HepG2 (cell line): ENCODE data around the gene SEC31B. TPM values are rescaled to one million over a fixed set of nuclear protein-coding genes. Genes with fewer than 3 reads are reported as not detected.

Experiments used
- ARID5B ChIP-seq: IDR thresholded peaks from 2 replicates; pipeline ENCODE4 v1.4.0; 2020; ENCODE audit warnings: mild to moderate bottlenecking, missing genetic modification reagents
- ATF1 ChIP-seq: IDR thresholded peaks from 2 replicates; pipeline ENCODE4 v1.6.1; 2016; ENCODE audit warnings: mild to moderate bottlenecking, control low read depth
- DR1 ChIP-seq: sonication (generic); formaldehyde crosslinking; IDR thresholded peaks from 2 replicates; pipeline ENCODE4 v1.8.0; 2021; ENCODE audit warnings: mild to moderate bottlenecking, missing genetic modification reagents, inconsistent platforms
- FOXM1 ChIP-seq: sonication (generic); formaldehyde crosslinking; IDR thresholded peaks from 2 replicates; pipeline ENCODE4 v1.5.0; 2020; ENCODE audit warnings: missing genetic modification reagents
- HDAC6 ChIP-seq: fragments of 200-600 bp; sonication (generic); IDR thresholded peaks from 2 replicates; pipeline ENCODE4 v1.7.0; 2017; ENCODE audit warnings: mild to moderate bottlenecking, antibody characterized with exemption, low read length, low read depth
- HNF1A ChIP-seq, 2 experiments: sonication (generic) in 1 of 2; formaldehyde crosslinking in 1 of 2; IDR thresholded peaks; 2 replicates each; pipeline versions ENCODE4 v1.4.0 to v1.6.1; 2016 to 2020; ENCODE audit warnings: borderline replicate concordance in 1 of 2, low read depth in 1 of 2, mild to moderate bottlenecking in 1 of 2, missing genetic modification reagents in 1 of 2
- LBX2 ChIP-seq: sonication (generic); formaldehyde crosslinking; IDR thresholded peaks from 2 replicates; pipeline ENCODE4 v1.5.0; 2020; ENCODE audit warnings: missing genetic modification reagents, mild to moderate bottlenecking, borderline replicate concordance
- MLLT10 ChIP-seq: sonication (generic); formaldehyde crosslinking; IDR thresholded peaks from 2 replicates; pipeline ENCODE4 v1.4.0; 2020; ENCODE audit warnings: missing genetic modification reagents
- MYC ChIP-seq: sonication (generic); formaldehyde crosslinking; IDR thresholded peaks from 2 replicates; pipeline ENCODE4 v1.9.0; 2021; ENCODE audit warnings: missing genetic modification reagents, borderline replicate concordance
- SP5 ChIP-seq: IDR thresholded peaks from 2 replicates; pipeline ENCODE4 v1.6.1; 2016; ENCODE audit warnings: low read depth, borderline replicate concordance
- TEF ChIP-seq: sonication (generic); formaldehyde crosslinking; IDR thresholded peaks from 2 replicates; pipeline ENCODE4 v1.5.0; 2020; ENCODE audit warnings: missing genetic modification reagents
- ZFY ChIP-seq: sonication (generic); formaldehyde crosslinking; IDR thresholded peaks from 2 replicates; pipeline ENCODE4 v1.4.0; 2020; ENCODE audit warnings: missing genetic modification reagents
- ZNF124 ChIP-seq: sonication (generic); formaldehyde crosslinking; IDR thresholded peaks from 2 replicates; pipeline ENCODE4 v1.4.0; 2020; ENCODE audit warnings: missing genetic modification reagents
- ZNF138 ChIP-seq: sonication (generic); formaldehyde crosslinking; IDR thresholded peaks from 2 replicates; pipeline ENCODE4 v1.5.0; 2020; ENCODE audit warnings: mild to moderate bottlenecking, low read depth, missing genetic modification reagents
- ZNF17 ChIP-seq: sonication (generic); formaldehyde crosslinking; IDR thresholded peaks from 2 replicates; pipeline ENCODE4 v1.5.0; 2020; ENCODE audit warnings: mild to moderate bottlenecking, missing genetic modification reagents
- ZNF276 ChIP-seq: sonication (generic); formaldehyde crosslinking; IDR thresholded peaks from 2 replicates; pipeline ENCODE4 v1.4.0; 2020; ENCODE audit warnings: mild to moderate bottlenecking, low read depth, missing genetic modification reagents
- ZNF468 ChIP-seq: sonication (generic); formaldehyde crosslinking; IDR thresholded peaks from 2 replicates; pipeline ENCODE4 v1.8.0; 2022; ENCODE audit warnings: mild to moderate bottlenecking, moderate library complexity, missing genetic modification reagents
- ZNF510 ChIP-seq: sonication (generic); formaldehyde crosslinking; IDR thresholded peaks from 2 replicates; pipeline ENCODE4 v1.4.0; 2020; ENCODE audit warnings: low read depth, mild to moderate bottlenecking, missing genetic modification reagents
- ZNF7 ChIP-seq: IDR thresholded peaks from 2 replicates; pipeline ENCODE4 v1.6.1; 2016; ENCODE audit warnings: missing biosample characterization, missing genetic modification reagents
- polyA plus RNA-seq, 8 experiments: library from polyadenylated mRNA; depleted of rRNA in 3 of 8; stranded (reverse) in 7 of 8; unstranded in 1 of 8; fragments of >200 nt; fragmentation: Illumina TruSeq in 4 of 8; extraction: Trizol in 4 of 8; gene quantifications; 2 replicates each; pipeline versions ENCODE4 v1.2.1 to v1.2.3, GENCODE V29; 2011 to 2016; ENCODE audit warnings: low read depth in 4 of 8, missing spikeins in 1 of 8, mixed read lengths in 1 of 8; ENCODE audit not compliant: insufficient read depth in 1 of 8
- total RNA-seq, 5 experiments: library from RNA; depleted of rRNA; stranded (reverse); fragments of >200 nt; fragmentation: Illumina TruSeq; extraction: Trizol; gene quantifications; 2 replicates each; pipeline ENCODE4 v1.2.3, GENCODE V29; 2016; ENCODE audit warnings: low read depth in 1 of 5

SEC31B gene
- total and polyA plus RNA-seq, 2 of the 13 experiments (the other 11 are each of a cell fraction or from before 2014, with no cell fraction given): 2.0 to 8.3 TPM

- TF ChIP-seq MLLT10 (no peak), ZFY (CRISPR knock-in tag) (peak; percentile 54; the same call in 1 of the 2 replicates), HNF1A (IDR thresholded peaks at IDR 0.05; ENCODE audit: low read depth) (no peak), HNF1A (CRISPR knock-in tag; IDR thresholded peaks at IDR 0.05; ENCODE audit: borderline replicate concordance) (no peak), HDAC6 (no peak), ZNF124 (CRISPR knock-in tag) (no peak), ZNF468 (no peak), ZNF138 (CRISPR knock-in tag) (no peak), ZNF17 (CRISPR knock-in tag) (no peak), ZNF7 (CRISPR knock-in tag) (no peak), TEF (CRISPR knock-in tag) (no peak), ARID5B (CRISPR knock-in tag) (no peak), ZNF276 (CRISPR knock-in tag) (peak; percentile 79; the same call in 1 of the 2 replicates), FOXM1 (no peak), DR1 (CRISPR knock-in tag) (peak; percentile 40; the same call in 1 of the 2 replicates), LBX2 (CRISPR knock-in tag) (no peak), ATF1 (CRISPR knock-in tag) (no peak), SP5 (CRISPR knock-in tag) (no peak), ZNF510 (no peak), MYC (CRISPR knock-in tag) (peak; percentile 66)
Observed at GRCh38 chr10:100482181-100482833, 37.4 kb downstream of the SEC31B start (continued).
